GM12873 (cell line): ENCODE data around the gene MED7.

Experiments
- TF ChIP-seq, protein P1 (sequence below): IDR thresholded peaks from 2 replicates; pipeline ENCODE4 v1.5.1; 2012; ENCODE audit warnings: low read depth, mild to moderate bottlenecking, moderate library complexity, low read length, control low read depth; ENCODE audit not compliant: insufficient read depth; ENCODE audit errors: missing control alignments

MED7 gene

DNA sequence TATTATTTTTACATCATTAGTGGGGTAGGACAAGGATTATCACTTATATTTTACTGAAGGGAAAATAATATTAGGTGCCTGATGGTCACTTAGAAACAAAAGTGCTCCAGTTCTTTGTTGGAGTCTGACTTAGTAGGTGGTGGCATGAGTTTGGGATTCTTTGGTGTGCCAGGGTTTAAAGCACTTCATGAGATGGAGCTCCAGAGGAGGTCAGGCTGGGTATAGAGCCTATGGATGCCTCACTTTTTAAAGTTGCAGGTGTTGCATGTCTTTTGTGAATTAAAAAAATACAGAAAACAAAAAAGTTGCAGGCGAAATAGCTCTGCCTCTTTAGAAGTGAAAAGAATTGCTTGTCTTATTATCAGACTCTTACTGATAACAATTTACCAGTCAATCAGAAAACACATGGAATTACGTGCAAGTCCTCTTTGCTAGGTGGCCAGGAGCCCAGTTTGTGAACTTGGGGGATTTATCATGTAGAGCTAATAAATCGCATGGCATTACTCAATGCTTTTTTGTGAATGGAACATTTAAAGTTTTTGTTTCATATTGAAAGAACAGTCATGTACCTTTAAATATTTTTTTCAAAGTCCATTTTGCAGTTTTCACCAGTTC is 39.6 kb upstream of the MED7 start:
- TF ChIP-seq, protein P1, sequence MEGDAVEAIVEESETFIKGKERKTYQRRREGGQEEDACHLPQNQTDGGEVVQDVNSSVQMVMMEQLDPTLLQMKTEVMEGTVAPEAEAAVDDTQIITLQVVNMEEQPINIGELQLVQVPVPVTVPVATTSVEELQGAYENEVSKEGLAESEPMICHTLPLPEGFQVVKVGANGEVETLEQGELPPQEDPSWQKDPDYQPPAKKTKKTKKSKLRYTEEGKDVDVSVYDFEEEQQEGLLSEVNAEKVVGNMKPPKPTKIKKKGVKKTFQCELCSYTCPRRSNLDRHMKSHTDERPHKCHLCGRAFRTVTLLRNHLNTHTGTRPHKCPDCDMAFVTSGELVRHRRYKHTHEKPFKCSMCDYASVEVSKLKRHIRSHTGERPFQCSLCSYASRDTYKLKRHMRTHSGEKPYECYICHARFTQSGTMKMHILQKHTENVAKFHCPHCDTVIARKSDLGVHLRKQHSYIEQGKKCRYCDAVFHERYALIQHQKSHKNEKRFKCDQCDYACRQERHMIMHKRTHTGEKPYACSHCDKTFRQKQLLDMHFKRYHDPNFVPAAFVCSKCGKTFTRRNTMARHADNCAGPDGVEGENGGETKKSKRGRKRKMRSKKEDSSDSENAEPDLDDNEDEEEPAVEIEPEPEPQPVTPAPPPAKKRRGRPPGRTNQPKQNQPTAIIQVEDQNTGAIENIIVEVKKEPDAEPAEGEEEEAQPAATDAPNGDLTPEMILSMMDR = no peak

GRCh38 chr5:157180374-157181264 is 38.0 kb upstream of the MED7 start, which contains the start of gene ITK:
TSS of gene ITK (plus strand) at chr5:157180840. CDS start at chr5:157180978, 138 bp downstream.
- TF ChIP-seq, protein P1 = no peak

- TF ChIP-seq, protein P1 = no peak
Measured at GRCh38 chr5:157178966-157179365, 36.3 kb upstream of the MED7 start.

GRCh38 chr5:157177953-157178352 is 35.3 kb upstream of the MED7 start:
- TF ChIP-seq, protein P1 = no peak

- TF ChIP-seq, protein P1 = no peak
Measured at GRCh38 chr5:157175071-157175612, 32.5 kb upstream of the MED7 start.

GRCh38 chr5:157172403-157172802 is 29.7 kb upstream of the MED7 start:
- TF ChIP-seq, protein P1 = no peak

DNA sequence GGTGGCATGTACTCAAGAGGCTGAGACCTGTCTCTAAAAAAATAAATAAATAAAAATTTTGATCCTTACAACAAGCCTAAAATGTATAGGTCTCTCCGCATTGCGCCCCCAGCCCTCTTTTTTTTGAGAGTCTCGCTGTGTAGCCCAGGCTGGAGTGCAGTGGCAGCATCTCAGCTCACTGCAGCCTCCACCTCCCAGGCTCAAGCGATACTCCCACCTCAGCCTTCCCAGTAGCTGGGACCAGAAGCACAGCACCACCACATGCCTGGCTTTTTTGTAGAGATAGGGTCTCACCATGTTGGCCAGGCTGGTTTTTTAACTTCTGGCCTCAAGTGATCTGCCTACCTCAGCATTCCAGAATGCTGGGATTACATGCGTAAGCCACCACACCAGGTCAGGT is 25.6 kb upstream of the MED7 start:
- TF ChIP-seq, protein P1 = no peak
